K562 (cell line): Measurements from ENCODE around the gene PLA2G2C. TPM values are rescaled to one million over a fixed set of nuclear protein-coding genes. Genes with fewer than 3 reads are reported as not detected.
A peak's percentile ranks its signal among the peaks of the same experiment; 100 is the strongest.

Experiments
- ARNT ChIP-seq, 2 experiments: fragments of 450-650 bp; IDR thresholded peaks; 2 replicates each; pipeline ENCODE4 v1.6.1; 2016; ENCODE audit warnings: mild to moderate bottlenecking in 1 of 2
- BRCA1 ChIP-seq, 2 experiments: fragments of 450-650 bp in 1 of 2; sonication (generic) in 1 of 2; formaldehyde crosslinking in 1 of 2; IDR thresholded peaks; 2 replicates each; pipeline versions ENCODE4 v1.5.0 to v1.6.1; 2017 to 2020; ENCODE audit warnings: mild to moderate bottlenecking in 1 of 2, missing genetic modification reagents in 1 of 2
- C11orf30 ChIP-seq: fragments of 450-650 bp; IDR thresholded peaks from 2 replicates; pipeline ENCODE4 v1.6.1; 2016; ENCODE audit warnings: low read depth, mild to moderate bottlenecking
- CBFA2T2 ChIP-seq: fragments of 450-650 bp; conservative IDR thresholded peaks from 2 replicates; pipeline ENCODE4 v1.6.1; 2017; ENCODE audit warnings: mild to moderate bottlenecking
- CBX8 ChIP-seq: fragments of 200-600 bp; sonication (generic); IDR thresholded peaks from 2 replicates; pipeline ENCODE4 v1.6.1; 2012; ENCODE audit warnings: borderline replicate concordance, mixed run types, low read depth, mild to moderate bottlenecking, moderate library complexity, mixed read lengths, low read length, control low read depth, inconsistent platforms; ENCODE audit not compliant: poor library complexity, severe bottlenecking; ENCODE audit errors: extremely low read depth
- DMBX1 ChIP-seq: fragments of 250-450 bp; sonication (Bioruptor Pico); IDR thresholded peaks from 2 replicates; pipeline ENCODE4 v1.8.0; 2022; ENCODE audit warnings: inconsistent platforms, mild to moderate bottlenecking, moderate library complexity, borderline replicate concordance
- DNMT1 ChIP-seq: fragments of 450-650 bp; IDR thresholded peaks from 2 replicates; pipeline ENCODE4 v1.6.1; 2016; ENCODE audit warnings: antibody characterized with exemption, mild to moderate bottlenecking
- EHMT2 ChIP-seq: fragments of 450-650 bp; IDR thresholded peaks from 2 replicates; pipeline ENCODE4 v1.6.1; 2018; ENCODE audit warnings: antibody characterized with exemption
- HNRNPL ChIP-seq: fragments of 200-400 bp; formaldehyde crosslinking; IDR thresholded peaks from 2 replicates; pipeline ENCODE4 v1.6.1; 2017; ENCODE audit warnings: low read depth, mild to moderate bottlenecking, low read length
- LARP7 ChIP-seq: fragments of 450-650 bp; IDR thresholded peaks from 2 replicates; pipeline ENCODE4 v1.6.1; 2016
- MTA3 ChIP-seq: fragments of 450-650 bp; formaldehyde crosslinking; IDR thresholded peaks from 2 replicates; pipeline ENCODE4 v1.6.1; 2017; ENCODE audit warnings: mild to moderate bottlenecking, borderline replicate concordance
- NR2C2 ChIP-seq, 2 experiments: fragments of 200-800 bp in 1 of 2; sonication (Bioruptor generic) in 1 of 2; sonication (generic) in 1 of 2; formaldehyde crosslinking in 1 of 2; IDR thresholded peaks; 2 replicates each; pipeline versions ENCODE4 v1.6.1 to v1.8.0; 2016 to 2022; ENCODE audit warnings: mild to moderate bottlenecking in 1 of 2, missing compliant biosample characterization in 1 of 2, missing genetic modification characterization in 1 of 2, missing genetic modification reagents in 1 of 2
- PRMT5 ChIP-seq: sonication (generic); formaldehyde crosslinking; IDR thresholded peaks from 2 replicates; pipeline ENCODE4 v1.5.0; 2020; ENCODE audit warnings: missing genetic modification reagents
- PTBP1 ChIP-seq: fragments of 200-400 bp; formaldehyde crosslinking; IDR thresholded peaks from 2 replicates; pipeline ENCODE4 v1.6.1; 2017; ENCODE audit warnings: low read depth, low read length
- RBM22 ChIP-seq: fragments of 200-400 bp; formaldehyde crosslinking; IDR thresholded peaks from 2 replicates; pipeline ENCODE4 v1.6.1; 2018; ENCODE audit warnings: low read length, low read depth; ENCODE audit not compliant: poor library complexity, severe bottlenecking
- SNRNP70 ChIP-seq: fragments of 200-400 bp; formaldehyde crosslinking; optimal IDR thresholded peaks from 2 replicates; pipeline ENCODE3; 2017; ENCODE audit warnings: low read depth, low read length
- TCF7L2 ChIP-seq: fragments of 150-350 bp; IDR thresholded peaks from 2 replicates; pipeline ENCODE4 v1.6.1; 2016; ENCODE audit warnings: low read depth, mild to moderate bottlenecking, low read length, moderate library complexity
- TRIM24 ChIP-seq, 2 experiments: fragments of 450-650 bp; IDR thresholded peaks; 2 replicates each; pipeline ENCODE4 v1.6.1; 2016
- ZNF134 ChIP-seq: fragments of 250-450 bp; sonication (Bioruptor Pico); conservative IDR thresholded peaks from 2 replicates; pipeline ENCODE4 v1.4.0; 2020
- ZSCAN29 ChIP-seq: fragments of 450-650 bp; IDR thresholded peaks from 2 replicates; pipeline ENCODE4 v1.6.1; 2017
- polyA plus RNA-seq, 8 experiments: library from polyadenylated mRNA; depleted of rRNA in 4 of 8; stranded (reverse) in 5 of 8; unstranded in 3 of 8; fragments of >200 nt; fragmentation: Nextera tagmentation in 2 of 8; fragmentation: Illumina TruSeq in 1 of 8; extraction: Ambion mirVana in 2 of 8; extraction: Trizol in 1 of 8; gene quantifications; 2 replicates each; pipeline versions ENCODE4 v1.2.1 to v1.2.3, GENCODE V29; 2011 to 2014; ENCODE audit warnings: inconsistent platforms in 1 of 8, missing spikeins in 1 of 8
- total RNA-seq, 7 experiments: library from RNA; depleted of rRNA in 6 of 7; stranded (reverse); fragments of >200 nt in 6 of 7; fragmentation: Illumina TruSeq in 2 of 7; extraction: Trizol in 2 of 7; gene quantifications; 2 replicates each; pipeline versions ENCODE4 v1.2.1 to v1.2.3, GENCODE V29; 2011 to 2021; ENCODE audit warnings: low replicate concordance in 1 of 7
- TF ChIP-seq, protein P1 (sequence below): sonication (generic); formaldehyde crosslinking; IDR thresholded peaks from 2 replicates; pipeline ENCODE4 v1.8.0; 2022; ENCODE audit warnings: mild to moderate bottlenecking, missing genetic modification reagents, borderline replicate concordance
- TF ChIP-seq, protein P2 (sequence below): fragments of 450-650 bp; IDR thresholded peaks from one replicate; pipeline ENCODE4 v1.6.1; 2018; ENCODE audit warnings: mild to moderate bottlenecking, moderate library complexity; ENCODE audit not compliant: partially characterized antibody
- TF ChIP-seq, protein P3 (sequence below): fragments of 250-450 bp; sonication (Bioruptor Pico); IDR thresholded peaks from 2 replicates; pipeline ENCODE4 v1.9.0; 2021; ENCODE audit warnings: mild to moderate bottlenecking
- TF ChIP-seq, protein P4 (sequence below): fragments of 250-450 bp; sonication (Bioruptor Pico); IDR thresholded peaks from 2 replicates; pipeline ENCODE4 v1.8.0; 2021; ENCODE audit warnings: mild to moderate bottlenecking, moderate library complexity
- TF ChIP-seq, protein P5 (sequence below): fragments of 450-650 bp; IDR thresholded peaks from 2 replicates; pipeline ENCODE4 v1.6.1; 2016; ENCODE audit warnings: missing biosample characterization, missing genetic modification characterization

PLA2G2C gene
- total and polyA plus RNA-seq, 9 of the 15 experiments (the other 6 are each of a cell fraction or from before 2014, with no cell fraction given) = 0.14 to 0.49 (median 0.21) TPM

DNA sequence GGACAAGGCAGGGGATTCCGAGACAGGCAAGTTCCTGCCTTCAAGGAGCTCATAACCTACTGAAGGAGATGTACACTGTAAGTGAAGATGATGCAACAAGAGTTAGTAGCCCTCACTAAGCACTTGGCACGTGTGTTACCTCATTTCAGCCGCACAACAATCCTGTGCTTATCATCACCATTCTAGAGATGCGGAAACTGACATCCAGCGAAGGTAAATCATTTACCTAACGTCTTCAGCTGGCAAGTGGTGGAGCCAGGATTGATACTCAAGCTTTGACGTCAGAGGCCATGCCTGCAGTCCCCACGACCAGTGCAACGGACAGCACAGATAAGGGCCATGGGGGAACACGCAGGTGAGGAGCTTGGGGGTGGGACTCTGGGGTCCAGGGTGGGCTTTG, 3.3 kb downstream of the PLA2G2C start (continued):
- TF ChIP-seq, protein P1, sequence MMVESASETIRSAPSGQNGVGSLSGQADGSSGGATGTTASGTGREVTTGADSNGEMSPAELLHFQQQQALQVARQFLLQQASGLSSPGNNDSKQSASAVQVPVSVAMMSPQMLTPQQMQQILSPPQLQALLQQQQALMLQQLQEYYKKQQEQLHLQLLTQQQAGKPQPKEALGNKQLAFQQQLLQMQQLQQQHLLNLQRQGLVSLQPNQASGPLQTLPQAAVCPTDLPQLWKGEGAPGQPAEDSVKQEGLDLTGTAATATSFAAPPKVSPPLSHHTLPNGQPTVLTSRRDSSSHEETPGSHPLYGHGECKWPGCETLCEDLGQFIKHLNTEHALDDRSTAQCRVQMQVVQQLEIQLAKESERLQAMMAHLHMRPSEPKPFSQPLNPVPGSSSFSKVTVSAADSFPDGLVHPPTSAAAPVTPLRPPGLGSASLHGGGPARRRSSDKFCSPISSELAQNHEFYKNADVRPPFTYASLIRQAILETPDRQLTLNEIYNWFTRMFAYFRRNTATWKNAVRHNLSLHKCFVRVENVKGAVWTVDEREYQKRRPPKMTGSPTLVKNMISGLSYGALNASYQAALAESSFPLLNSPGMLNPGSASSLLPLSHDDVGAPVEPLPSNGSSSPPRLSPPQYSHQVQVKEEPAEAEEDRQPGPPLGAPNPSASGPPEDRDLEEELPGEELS (CRISPR knock-in tag) = no peak
- no peak for TF ChIP-seq PRMT5 (CRISPR knock-in tag)
- no peak for TF ChIP-seq NR2C2 (CRISPR knock-in tag; IDR thresholded peaks at IDR 0.05)
- no peak for TF ChIP-seq NR2C2 (tag; IDR thresholded peaks at IDR 0.05)
- TF ChIP-seq RBM22 = no peak
- TF ChIP-seq ZSCAN29 = no peak
- TF ChIP-seq CBX8 = no peak
- no peak for TF ChIP-seq EHMT2
- peak; percentile 17; the same call in 1 of the 2 replicates for TF ChIP-seq DMBX1 (CRISPR knock-in tag)
- no peak for TF ChIP-seq PTBP1
- TF ChIP-seq ZNF134 (CRISPR knock-in tag) = no peak
- TF ChIP-seq, protein P2, sequence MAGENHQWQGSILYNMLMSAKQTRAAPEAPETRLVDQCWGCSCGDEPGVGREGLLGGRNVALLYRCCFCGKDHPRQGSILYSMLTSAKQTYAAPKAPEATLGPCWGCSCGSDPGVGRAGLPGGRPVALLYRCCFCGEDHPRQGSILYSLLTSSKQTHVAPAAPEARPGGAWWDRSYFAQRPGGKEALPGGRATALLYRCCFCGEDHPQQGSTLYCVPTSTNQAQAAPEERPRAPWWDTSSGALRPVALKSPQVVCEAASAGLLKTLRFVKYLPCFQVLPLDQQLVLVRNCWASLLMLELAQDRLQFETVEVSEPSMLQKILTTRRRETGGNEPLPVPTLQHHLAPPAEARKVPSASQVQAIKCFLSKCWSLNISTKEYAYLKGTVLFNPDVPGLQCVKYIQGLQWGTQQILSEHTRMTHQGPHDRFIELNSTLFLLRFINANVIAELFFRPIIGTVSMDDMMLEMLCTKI = no peak
- TF ChIP-seq, protein P3, sequence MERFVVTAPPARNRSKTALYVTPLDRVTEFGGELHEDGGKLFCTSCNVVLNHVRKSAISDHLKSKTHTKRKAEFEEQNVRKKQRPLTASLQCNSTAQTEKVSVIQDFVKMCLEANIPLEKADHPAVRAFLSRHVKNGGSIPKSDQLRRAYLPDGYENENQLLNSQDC (CRISPR knock-in tag) = no peak
- TF ChIP-seq C11orf30 = no peak
- TF ChIP-seq TCF7L2 = no peak
- no peak for TF ChIP-seq SNRNP70
- no peak for TF ChIP-seq LARP7
- TF ChIP-seq ARNT (IDR thresholded peaks at IDR 0.05) = no peak
- 0 out of 4 replicates have a peak, but pooled peaks of 1 of the 2 experiments have one; percentile 31 for TF ChIP-seq TRIM24 (IDR thresholded peaks at IDR 0.05)
- no peak for TF ChIP-seq DNMT1
- TF ChIP-seq BRCA1 (IDR thresholded peaks at IDR 0.05) = no peak
- no peak for TF ChIP-seq BRCA1 (CRISPR knock-in tag; IDR thresholded peaks at IDR 0.05)
- TF ChIP-seq, protein P4, sequence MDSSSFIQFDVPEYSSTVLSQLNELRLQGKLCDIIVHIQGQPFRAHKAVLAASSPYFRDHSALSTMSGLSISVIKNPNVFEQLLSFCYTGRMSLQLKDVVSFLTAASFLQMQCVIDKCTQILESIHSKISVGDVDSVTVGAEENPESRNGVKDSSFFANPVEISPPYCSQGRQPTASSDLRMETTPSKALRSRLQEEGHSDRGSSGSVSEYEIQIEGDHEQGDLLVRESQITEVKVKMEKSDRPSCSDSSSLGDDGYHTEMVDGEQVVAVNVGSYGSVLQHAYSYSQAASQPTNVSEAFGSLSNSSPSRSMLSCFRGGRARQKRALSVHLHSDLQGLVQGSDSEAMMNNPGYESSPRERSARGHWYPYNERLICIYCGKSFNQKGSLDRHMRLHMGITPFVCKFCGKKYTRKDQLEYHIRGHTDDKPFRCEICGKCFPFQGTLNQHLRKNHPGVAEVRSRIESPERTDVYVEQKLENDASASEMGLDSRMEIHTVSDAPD (CRISPR knock-in tag) = no peak
- TF ChIP-seq CBFA2T2 = no peak
- no peak for TF ChIP-seq HNRNPL
- TF ChIP-seq, protein P5, sequence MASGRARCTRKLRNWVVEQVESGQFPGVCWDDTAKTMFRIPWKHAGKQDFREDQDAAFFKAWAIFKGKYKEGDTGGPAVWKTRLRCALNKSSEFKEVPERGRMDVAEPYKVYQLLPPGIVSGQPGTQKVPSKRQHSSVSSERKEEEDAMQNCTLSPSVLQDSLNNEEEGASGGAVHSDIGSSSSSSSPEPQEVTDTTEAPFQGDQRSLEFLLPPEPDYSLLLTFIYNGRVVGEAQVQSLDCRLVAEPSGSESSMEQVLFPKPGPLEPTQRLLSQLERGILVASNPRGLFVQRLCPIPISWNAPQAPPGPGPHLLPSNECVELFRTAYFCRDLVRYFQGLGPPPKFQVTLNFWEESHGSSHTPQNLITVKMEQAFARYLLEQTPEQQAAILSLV (tag) = no peak
- no peak for TF ChIP-seq MTA3
